T-helper 2 cell treated with Interferon-gamma antibody and Interleukin-4, amounts not matched to agents 5 μg/mL and 100 μg/mL, for 36 hours (primary cell): Measurements from ENCODE around the gene HLA-DQA1.
"Not testable (repeated sequence)": the region's sequence is repeated elsewhere in the genome, so short reads cannot be mapped to it uniquely, and the experiment has no call there.

Source experiments
- DNase-seq: peaks from one replicate; pipeline ENCODE4 v3.0.0; 2021; ENCODE audit warnings: low spot score
- H3K27ac Mint-ChIP-seq: one replicate; pipeline ENCODE4 v1.8.0; 2021; ENCODE audit warnings: mild to moderate bottlenecking, mixed read lengths
- H3K27me3 Mint-ChIP-seq: one replicate; pipeline ENCODE4 v1.8.0; 2021; ENCODE audit warnings: low read depth, mixed read lengths
- H3K36me3 Mint-ChIP-seq: one replicate; pipeline ENCODE4 v1.8.0; 2021; ENCODE audit warnings: low read depth, mixed read lengths
- H3K4me1 Mint-ChIP-seq: one replicate; pipeline ENCODE4 v1.8.0; 2021; ENCODE audit warnings: low read depth, mixed read lengths
- H3K4me3 Mint-ChIP-seq: one replicate; pipeline ENCODE4 v1.8.0; 2022; ENCODE audit warnings: mild to moderate bottlenecking, moderate library complexity, mixed read lengths
- H3K9me3 Mint-ChIP-seq: one replicate; pipeline ENCODE4 v1.8.0; 2021; ENCODE audit warnings: mixed read lengths

The HLA-DQA1 gene

GRCh38 chr6:32637219-32637880 is at the start of gene HLA-DQA1:
Gene HLA-DQA1 (plus strand): TSS chr6:32637406. CDS start chr6:32637459, 53 bp downstream.
- H3K9me3 Mint-ChIP-seq, result no peaks in the 10 kb centered on the region
- peaks cover 22% of the 10 kb centered on the region for H3K4me1 Mint-ChIP-seq
- H3K36me3 Mint-ChIP-seq, result peaks cover 7% of the 10 kb centered on the region
- H3K27me3 Mint-ChIP-seq, result peaks cover 49% of the 10 kb centered on the region
- H3K4me3 Mint-ChIP-seq, result peak within 1 kb of the TSS; percentile 83
- no peak for DNase-seq
- H3K27ac Mint-ChIP-seq, result peak within 1 kb of the TSS; percentile 82

- H3K36me3 Mint-ChIP-seq, result peaks cover 4% of the 10 kb centered on the region
- H3K9me3 Mint-ChIP-seq, result no peaks in the 10 kb centered on the region
- peak overlapping the region; percentile 64 for H3K4me3 Mint-ChIP-seq
- H3K27me3 Mint-ChIP-seq, result peaks cover 27% of the 10 kb centered on the region
- DNase-seq, result no peak
- no peak overlapping the region for H3K27ac Mint-ChIP-seq
- H3K4me1 Mint-ChIP-seq, result peaks cover 31% of the 10 kb centered on the region
Observed at GRCh38 chr6:32588156-32588555, 49.0 kb upstream of the HLA-DQA1 start.

GRCh38 chr6:32589596-32590449 is 47.4 kb upstream of the HLA-DQA1 start, which contains the start of gene HLA-DRB1:
Gene HLA-DRB1 (minus strand): TSS chr6:32589848. CDS start chr6:32589742, 106 bp downstream.
- H3K4me1 Mint-ChIP-seq, result peaks cover 24% of the 10 kb centered on the region
- peaks cover 27% of the 10 kb centered on the region for H3K27me3 Mint-ChIP-seq
- no peaks in the 10 kb centered on the region for H3K9me3 Mint-ChIP-seq
- H3K4me3 Mint-ChIP-seq, result peak within 1 kb of the TSS; percentile 80
- H3K27ac Mint-ChIP-seq, result peak within 1 kb of the TSS; percentile 64
- no peaks in the 10 kb centered on the region for H3K36me3 Mint-ChIP-seq
- DNase-seq, result peak; percentile 5

GRCh38 chr6:32590713-32591112 is 46.5 kb upstream of the HLA-DQA1 start:
- H3K4me3 Mint-ChIP-seq, H3K36me3 Mint-ChIP-seq, H3K27ac Mint-ChIP-seq, DNase-seq, H3K9me3 Mint-ChIP-seq: not testable (repeated sequence)
- peaks cover 27% of the 10 kb centered on the region for H3K27me3 Mint-ChIP-seq
- H3K4me1 Mint-ChIP-seq, result peaks cover 24% of the 10 kb centered on the region

- Mint-ChIP-seq H3K36me3 (peaks cover 7% of the 10 kb centered on the region), H3K27ac (no peak overlapping the region), H3K27me3 (peaks cover 15% of the 10 kb centered on the region), H3K4me1 (peaks cover 7% of the 10 kb centered on the region), H3K4me3 (no peak overlapping the region), H3K9me3 (peaks cover 14% of the 10 kb centered on the region)
- DNase-seq, result no peak
Observed at GRCh38 chr6:32597024-32597423, 40.2 kb upstream of the HLA-DQA1 start.

- peaks cover 20% of the 10 kb centered on the region for H3K4me1 Mint-ChIP-seq
- peaks cover 8% of the 10 kb centered on the region for H3K36me3 Mint-ChIP-seq
- H3K4me3 Mint-ChIP-seq, result no peak overlapping the region
- H3K27ac Mint-ChIP-seq, result peak overlapping the region; percentile 7
- DNase-seq, result no peak
- peaks cover 14% of the 10 kb centered on the region for H3K9me3 Mint-ChIP-seq
- H3K27me3 Mint-ChIP-seq, result peaks cover 5% of the 10 kb centered on the region
Observed at GRCh38 chr6:32602383-32602782, 34.8 kb upstream of the HLA-DQA1 start.

GRCh38 chr6:32603222-32603621 is 34.0 kb upstream of the HLA-DQA1 start:
- Mint-ChIP-seq H3K4me1 (peaks cover 24% of the 10 kb centered on the region), H3K36me3 (peaks cover 8% of the 10 kb centered on the region), H3K27ac (no peak overlapping the region), H3K4me3 (no peak overlapping the region), H3K9me3 (peaks cover 14% of the 10 kb centered on the region), H3K27me3 (peaks cover 8% of the 10 kb centered on the region)
- DNase-seq, result no peak

- Mint-ChIP-seq H3K4me3 (peak overlapping the region; percentile 69), H3K36me3 (peaks cover 8% of the 10 kb centered on the region), H3K9me3 (peaks cover 10% of the 10 kb centered on the region), H3K4me1 (peaks cover 26% of the 10 kb centered on the region), H3K27ac (peak overlapping the region; percentile 88), H3K27me3 (peaks cover 8% of the 10 kb centered on the region)
- no peak for DNase-seq
Observed at GRCh38 chr6:32603888-32604287, 33.3 kb upstream of the HLA-DQA1 start.

- Mint-ChIP-seq H3K27ac (peak overlapping the region; percentile 88), H3K36me3 (peaks cover 6% of the 10 kb centered on the region), H3K4me1 (peaks cover 26% of the 10 kb centered on the region)
Observed at GRCh38 chr6:32604434-32604877, 32.8 kb upstream of the HLA-DQA1 start.

GRCh38 chr6:32607263-32607987 is 29.8 kb upstream of the HLA-DQA1 start:
- peak overlapping the region; percentile 46 for H3K27ac Mint-ChIP-seq
- H3K36me3 Mint-ChIP-seq, result peaks cover 4% of the 10 kb centered on the region
- H3K4me3 Mint-ChIP-seq, result no peak overlapping the region
- H3K4me1 Mint-ChIP-seq, result peaks cover 29% of the 10 kb centered on the region
- H3K27me3 Mint-ChIP-seq, result peaks cover 12% of the 10 kb centered on the region
- H3K9me3 Mint-ChIP-seq, result peaks cover 4% of the 10 kb centered on the region
- DNase-seq, result no peak

More at GRCh38 chr6:32604434-32604877, 32.8 kb upstream of the HLA-DQA1 start:
- DNase-seq, result no peak
- H3K27me3 Mint-ChIP-seq, result peaks cover 8% of the 10 kb centered on the region
- H3K4me3 Mint-ChIP-seq, result peak overlapping the region; percentile 69
- H3K9me3 Mint-ChIP-seq, result peaks cover 5% of the 10 kb centered on the region

- Mint-ChIP-seq H3K27ac (peak overlapping the region; percentile 32), H3K27me3 (peaks cover 12% of the 10 kb centered on the region), H3K4me3 (no peak overlapping the region), H3K4me1 (peaks cover 25% of the 10 kb centered on the region), H3K36me3 (peaks cover 4% of the 10 kb centered on the region), H3K9me3 (peaks cover 4% of the 10 kb centered on the region)
- no peak for DNase-seq
Observed at GRCh38 chr6:32607988-32608298, 29.3 kb upstream of the HLA-DQA1 start.

GRCh38 chr6:32608362-32608761 is 28.8 kb upstream of the HLA-DQA1 start:
- peaks cover 12% of the 10 kb centered on the region for H3K27me3 Mint-ChIP-seq
- no peak for DNase-seq
- peaks cover 4% of the 10 kb centered on the region for H3K9me3 Mint-ChIP-seq
- H3K27ac Mint-ChIP-seq, result peak overlapping the region; percentile 32
- H3K36me3 Mint-ChIP-seq, result peaks cover 4% of the 10 kb centered on the region
- peaks cover 24% of the 10 kb centered on the region for H3K4me1 Mint-ChIP-seq
- H3K4me3 Mint-ChIP-seq, result no peak overlapping the region

GRCh38 chr6:32609391-32609730 is 27.8 kb upstream of the HLA-DQA1 start:
- H3K4me1 Mint-ChIP-seq, result peaks cover 19% of the 10 kb centered on the region
- no peak overlapping the region for H3K4me3 Mint-ChIP-seq
- no peak for DNase-seq
- H3K9me3 Mint-ChIP-seq, result peaks cover 4% of the 10 kb centered on the region
- H3K36me3 Mint-ChIP-seq, result peaks cover 3% of the 10 kb centered on the region
- no peak overlapping the region for H3K27ac Mint-ChIP-seq
- H3K27me3 Mint-ChIP-seq, result peaks cover 16% of the 10 kb centered on the region
